GM12878 (cell line): ENCODE data around the gene PEAR1. TPM values are rescaled to one million over a fixed set of nuclear protein-coding genes. Genes with fewer than 3 reads are reported as not detected.

Experiments
- BHLHE40 ChIP-seq, 2 experiments: fragments of 450-650 bp in 1 of 2; IDR thresholded peaks; 2 replicates each; pipeline ENCODE4 v1.6.1; 2011 to 2017; ENCODE audit warnings: low read depth in 2 of 2, borderline replicate concordance in 1 of 2, improper control_type of control experiment in 1 of 2, low read length in 1 of 2, mild to moderate bottlenecking in 1 of 2
- FOXK2 ChIP-seq: fragments of 450-650 bp; IDR thresholded peaks from 2 replicates; pipeline ENCODE4 v1.6.1; 2017; ENCODE audit warnings: mild to moderate bottlenecking, moderate library complexity
- HCFC1 ChIP-seq: fragments of 150-350 bp; IDR thresholded peaks from 2 replicates; pipeline ENCODE4 v1.6.1; 2014; ENCODE audit warnings: low read length
- HSF1 ChIP-seq: fragments of 150-350 bp; IDR thresholded peaks from 2 replicates; pipeline ENCODE4 v1.6.1; 2014; ENCODE audit warnings: mild to moderate bottlenecking, low read depth, low read length
- MYB ChIP-seq: fragments of 150-350 bp; IDR thresholded peaks from 2 replicates; pipeline ENCODE4 v1.6.1; 2014; ENCODE audit warnings: mild to moderate bottlenecking, low read depth, low read length, borderline replicate concordance
- NBN ChIP-seq: fragments of 450-650 bp; IDR thresholded peaks from 2 replicates; pipeline ENCODE4 v1.6.1; 2016
- YY1 ChIP-seq: IDR thresholded peaks from 2 replicates; pipeline ENCODE4 v1.6.1; 2011; ENCODE audit warnings: low read depth, mild to moderate bottlenecking, low read length
- ZNF217 ChIP-seq: fragments of 450-650 bp; IDR thresholded peaks from 2 replicates; pipeline ENCODE4 v1.6.1; 2017; ENCODE audit warnings: antibody characterized with exemption, mild to moderate bottlenecking
- polyA plus RNA-seq, 11 experiments: library from polyadenylated mRNA; depleted of rRNA in 4 of 11; unstranded in 6 of 11; stranded (reverse) in 5 of 11; fragments of >200 nt; fragmentation: Nextera tagmentation in 4 of 11; fragmentation: Illumina TruSeq in 1 of 11; extraction: Ambion mirVana in 4 of 11; extraction: Trizol in 1 of 11; gene quantifications; 1 replicate in 1 of 11; 2 replicates in 10 of 11; pipeline versions ENCODE4 v1.2.1 to v1.2.3, GENCODE V29; 2011 to 2016; ENCODE audit warnings: inconsistent platforms in 2 of 11, missing spikeins in 2 of 11, low read depth in 1 of 11
- total RNA-seq, 4 experiments: library from RNA; depleted of rRNA in 3 of 4; stranded (reverse); fragments of >200 nt in 3 of 4; fragmentation: Illumina TruSeq in 1 of 4; extraction: Trizol in 1 of 4; gene quantifications; 2 replicates each; pipeline versions ENCODE4 v1.2.1 to v1.2.3, GENCODE V29; 2013 to 2021

The PEAR1 gene
- total and polyA plus RNA-seq, 10 of the 15 experiments (the other 5 are each of a cell fraction or from before 2014, with no cell fraction given): not detected

- no peak for TF ChIP-seq HSF1
- no peak for TF ChIP-seq MYB
- peak; percentile 23; the same call in 1 of the 2 replicates for TF ChIP-seq NBN
- 0 out of 2 replicates have a peak, but pooled peaks have one; percentile 39 for TF ChIP-seq YY1
- TF ChIP-seq ZNF217: no peak
- peak; percentile 35; the same call in 1 of the 2 replicates for TF ChIP-seq HCFC1
- TF ChIP-seq FOXK2: no peak
- peak in 1 of 2 experiments; percentile 30; a peak in 1 of 4 replicates for TF ChIP-seq BHLHE40 (IDR thresholded peaks at IDR 0.05; ENCODE audit: borderline replicate concordance in 1 of 2, low read depth in 2 of 2, low read length in 1 of 2)
Measured at GRCh38 chr1:156889802-156890580, 3.5 kb upstream of the PEAR1 start (continued).
